GM19467 (cell line): ENCODE measurements around the gene AGBL5.

ENCODE experiments used
- ATAC-seq: cut with Tn5 transposase; IDR thresholded peaks from one replicate; pipeline ENCODE4 v1.9.1; 2021; ENCODE audit warnings: mild to moderate bottlenecking, moderate library complexity; ENCODE audit not compliant: unreplicated experiment

Gene AGBL5

GRCh38 chr2:27024188-27024587 is 27.3 kb upstream of the AGBL5 start:
- no peak for ATAC-seq

GRCh38 chr2:27024812-27025211 is 26.7 kb upstream of the AGBL5 start:
- ATAC-seq: no peak

- ATAC-seq: no peak
These were observed 26.1 kb upstream of the AGBL5 start for GRCh38 chr2:27025281-27025800.

- no peak for ATAC-seq
These were observed 25.3 kb upstream of the AGBL5 start for GRCh38 chr2:27025861-27026851.

- ATAC-seq: no peak
These were observed 24.2 kb upstream of the AGBL5 start for GRCh38 chr2:27027211-27027651.

GRCh38 chr2:27029051-27029450 is 22.4 kb upstream of the AGBL5 start:
- ATAC-seq: no peak

- ATAC-seq: peak; percentile 90
These were observed 18.8 kb upstream of the AGBL5 start, which contains the start of gene TMEM214 for GRCh38 chr2:27032495-27033252. TMEM214 (plus strand) TSS chr2:27032965; CDS start chr2:27033016, 51 bp downstream.

- no peak for ATAC-seq
These were observed 18.1 kb upstream of the AGBL5 start for GRCh38 chr2:27033253-27033852.

GRCh38 chr2:27038012-27038411 is 13.5 kb upstream of the AGBL5 start:
- ATAC-seq: no peak

- no peak for ATAC-seq
These were observed 12.7 kb upstream of the AGBL5 start for GRCh38 chr2:27038631-27039339.

- no peak for ATAC-seq
These were observed 12.0 kb upstream of the AGBL5 start for GRCh38 chr2:27039426-27039825.

GRCh38 chr2:27039871-27040270 is 11.6 kb upstream of the AGBL5 start:
- no peak for ATAC-seq

- ATAC-seq: no peak
These were observed 11.2 kb upstream of the AGBL5 start for GRCh38 chr2:27040282-27040681.

GRCh38 chr2:27041752-27042151 is 9.7 kb upstream of the AGBL5 start:
- ATAC-seq: no peak

GRCh38 chr2:27042159-27042661 is 9.3 kb upstream of the AGBL5 start:
- ATAC-seq: no peak

- ATAC-seq: no peak
These were observed 8.4 kb upstream of the AGBL5 start for GRCh38 chr2:27042985-27043634.

- peak; percentile 22 for ATAC-seq
These were observed 1.8 kb upstream of the AGBL5 start for GRCh38 chr2:27049422-27050280.

- ATAC-seq: peak; percentile 41
These were observed 1.0 kb upstream of the AGBL5 start for GRCh38 chr2:27050281-27050995.
